Measurements from ENCODE around the gene SEMG1.

The SEMG1 gene

GRCh38 chr20:45246109-45246508 lies 39.3 kb downstream of the SEMG1 start:
- no peak overlapping the region for H3K4me3 Mint-ChIP-seq
- no peak for DNase-seq (ENCODE audit: low spot score)
- H3K27me3 Mint-ChIP-seq (ENCODE audit: low read depth), result peaks cover 82% of the 10 kb centered on the region
- no peaks in the 10 kb centered on the region for H3K36me3 Mint-ChIP-seq (ENCODE audit: low read depth)
- H3K9me3 Mint-ChIP-seq, result no peaks in the 10 kb centered on the region
- H3K4me1 Mint-ChIP-seq (ENCODE audit: low read depth), result no peaks in the 10 kb centered on the region
- H3K27ac Mint-ChIP-seq, result no peak overlapping the region

DNA sequence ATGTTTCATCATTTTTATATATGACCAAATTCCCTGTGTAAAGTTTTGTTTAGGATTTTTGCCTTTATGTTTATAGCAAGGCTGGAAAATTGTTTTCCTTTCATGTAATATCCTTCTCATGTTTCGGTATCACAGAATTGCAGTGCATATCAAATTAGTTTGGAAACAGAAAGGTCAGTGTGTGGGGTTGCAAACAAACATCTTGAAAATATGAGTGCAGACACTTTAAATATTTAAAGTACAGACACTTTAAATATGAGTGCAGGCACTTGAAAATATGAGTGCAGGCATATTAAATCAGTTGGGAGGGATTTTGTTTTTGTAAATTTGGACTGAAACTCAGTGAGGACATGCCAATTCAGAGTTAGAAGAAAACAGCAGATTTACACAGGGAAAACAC lies 41.0 kb downstream of the SEMG1 start:
- Mint-ChIP-seq H3K4me1 (ENCODE audit: low read depth) (no peaks in the 10 kb centered on the region), H3K9me3 (no peaks in the 10 kb centered on the region), H3K4me3 (no peak overlapping the region), H3K27ac (no peak overlapping the region), H3K27me3 (ENCODE audit: low read depth) (peaks cover 83% of the 10 kb centered on the region), H3K36me3 (ENCODE audit: low read depth) (no peaks in the 10 kb centered on the region)
- DNase-seq (ENCODE audit: low spot score), result no peak

DNA sequence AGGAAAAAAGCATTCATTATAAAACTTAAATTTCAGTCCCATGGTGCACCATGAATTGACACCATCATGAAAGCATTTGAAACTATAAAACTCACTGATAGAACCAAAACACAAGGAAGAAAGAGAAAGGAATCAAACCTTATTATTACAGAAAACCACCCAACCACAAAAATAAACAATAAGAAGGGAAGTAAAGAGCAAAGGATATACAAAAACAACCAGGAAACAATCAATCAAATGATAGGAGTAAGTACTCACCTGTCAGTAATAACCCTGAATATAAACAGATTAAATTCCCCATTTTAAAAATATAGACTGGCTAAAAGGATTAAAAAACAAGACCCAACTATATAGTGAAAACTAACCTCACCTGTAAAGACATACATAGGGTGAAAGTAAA lies 41.8 kb downstream of the SEMG1 start:
- no peak for DNase-seq (ENCODE audit: low spot score)
- H3K4me1 Mint-ChIP-seq (ENCODE audit: low read depth), result no peaks in the 10 kb centered on the region
- no peak overlapping the region for H3K27ac Mint-ChIP-seq
- no peak overlapping the region for H3K4me3 Mint-ChIP-seq
- H3K9me3 Mint-ChIP-seq, result no peaks in the 10 kb centered on the region
- H3K27me3 Mint-ChIP-seq (ENCODE audit: low read depth), result peaks cover 81% of the 10 kb centered on the region
- no peaks in the 10 kb centered on the region for H3K36me3 Mint-ChIP-seq (ENCODE audit: low read depth)

- no peaks in the 10 kb centered on the region for H3K36me3 Mint-ChIP-seq (ENCODE audit: low read depth)
- H3K27ac Mint-ChIP-seq, result no peak overlapping the region
- no peaks in the 10 kb centered on the region for H3K9me3 Mint-ChIP-seq
- peaks cover 64% of the 10 kb centered on the region for H3K27me3 Mint-ChIP-seq (ENCODE audit: low read depth)
- DNase-seq (ENCODE audit: low spot score), result no peak
- no peaks in the 10 kb centered on the region for H3K4me1 Mint-ChIP-seq (ENCODE audit: low read depth)
- H3K4me3 Mint-ChIP-seq, result no peak overlapping the region
These were observed 45.2 kb downstream of the SEMG1 start for GRCh38 chr20:45251884-45252560.

DNA sequence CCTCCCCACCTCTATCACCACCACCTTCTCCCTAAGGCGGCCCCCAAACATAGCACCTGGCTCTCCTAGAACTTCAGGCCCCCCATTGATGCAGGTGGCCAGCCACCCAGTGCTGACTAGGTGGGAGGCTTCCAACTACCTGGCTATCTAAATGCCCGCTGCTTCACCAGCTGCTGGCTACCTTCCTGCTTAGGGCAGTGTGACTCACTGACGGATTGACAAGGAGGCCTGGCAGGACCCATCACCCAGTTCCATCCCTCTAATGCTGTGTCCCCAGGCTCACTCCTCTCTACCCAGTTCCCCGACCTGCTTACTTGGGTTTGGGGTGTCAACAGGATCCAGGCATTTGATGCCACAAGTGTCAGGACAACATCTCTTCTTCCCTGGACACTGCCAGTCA lies 46.4 kb downstream of the SEMG1 start:
- H3K27me3 Mint-ChIP-seq (ENCODE audit: low read depth), result peaks cover 52% of the 10 kb centered on the region
- no peak for DNase-seq (ENCODE audit: low spot score)
- H3K4me3 Mint-ChIP-seq, result no peak overlapping the region
- no peaks in the 10 kb centered on the region for H3K9me3 Mint-ChIP-seq
- H3K36me3 Mint-ChIP-seq (ENCODE audit: low read depth), result no peaks in the 10 kb centered on the region
- H3K27ac Mint-ChIP-seq, result no peak overlapping the region
- no peaks in the 10 kb centered on the region for H3K4me1 Mint-ChIP-seq (ENCODE audit: low read depth)

DNA sequence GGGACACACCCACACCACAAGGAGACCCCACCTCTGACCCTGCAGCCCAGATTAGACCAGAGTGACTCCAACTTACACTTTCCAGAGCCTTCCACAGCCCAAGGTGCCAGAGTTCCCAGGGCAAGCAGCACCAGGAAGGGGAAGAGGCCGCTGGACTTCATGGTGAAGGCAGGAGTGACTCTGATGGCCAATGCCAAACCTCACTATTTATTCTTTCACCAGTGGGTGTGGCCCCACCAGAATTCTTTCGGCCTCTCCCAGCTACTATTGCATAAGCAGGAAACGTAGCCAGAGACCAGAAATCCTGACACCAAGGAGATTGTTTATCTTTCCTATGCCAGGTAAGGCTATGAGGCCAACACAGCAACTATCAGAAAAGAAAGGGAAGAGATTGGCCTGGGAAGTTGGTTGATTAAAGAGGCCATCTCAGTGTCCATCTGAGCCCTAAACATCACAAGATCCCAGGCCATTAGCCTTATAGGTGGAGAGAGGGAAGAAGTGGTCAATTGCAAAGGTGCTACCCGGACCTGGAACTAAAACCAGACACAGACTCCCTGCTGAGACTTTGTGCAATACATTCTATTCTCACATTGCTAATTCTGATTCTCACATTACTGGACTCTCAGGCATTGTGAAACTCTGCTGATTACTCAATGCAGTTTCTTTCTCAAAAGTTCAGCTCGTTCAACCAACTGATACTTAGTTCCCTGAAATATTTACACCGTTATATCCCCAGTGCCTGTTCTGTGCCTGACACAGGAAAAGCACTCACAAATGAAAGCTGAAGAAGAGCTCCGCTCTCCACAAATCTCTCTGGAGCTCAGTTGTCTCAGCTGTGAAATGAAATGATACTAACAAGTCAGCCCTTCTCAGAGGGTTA lies 47.8 kb downstream of the SEMG1 start, which contains the start of gene SLPI:
Gene SLPI, minus strand, starts transcription at position 182 of the 880 bp plus-strand sequence. Its CDS starts 21 bp downstream, at position 161.
- Mint-ChIP-seq H3K27me3 (ENCODE audit: low read depth) (peaks cover 47% of the 10 kb centered on the region), H3K36me3 (ENCODE audit: low read depth) (no peaks in the 10 kb centered on the region), H3K9me3 (no peaks in the 10 kb centered on the region), H3K4me1 (ENCODE audit: low read depth) (no peaks in the 10 kb centered on the region), H3K4me3 (no peak within 1 kb of the TSS), H3K27ac (no peak within 1 kb of the TSS)
- no peak for DNase-seq (ENCODE audit: low spot score)

DNA sequence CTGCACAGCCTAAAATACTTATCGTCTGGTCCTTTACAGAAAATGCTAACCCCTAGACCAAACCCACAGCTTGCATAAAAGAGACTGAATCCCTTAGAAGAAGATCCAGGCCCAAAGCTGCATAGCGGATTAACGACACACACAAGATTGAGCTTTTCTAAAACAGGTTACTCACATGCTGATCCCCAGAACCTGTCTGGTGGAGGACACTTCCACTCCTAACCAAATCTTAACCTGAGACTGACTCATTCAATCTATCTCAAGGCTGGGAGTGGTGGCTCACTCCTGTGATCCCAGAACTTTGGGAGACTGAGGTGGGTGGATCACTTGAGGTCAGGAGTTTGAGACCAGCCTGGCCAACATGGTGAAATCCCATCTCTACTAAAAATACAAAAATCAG lies 50.3 kb downstream of the SEMG1 start:
- no peaks in the 10 kb centered on the region for H3K9me3 Mint-ChIP-seq
- H3K36me3 Mint-ChIP-seq (ENCODE audit: low read depth), result no peaks in the 10 kb centered on the region
- H3K4me1 Mint-ChIP-seq (ENCODE audit: low read depth), result no peaks in the 10 kb centered on the region
- peaks cover 32% of the 10 kb centered on the region for H3K27me3 Mint-ChIP-seq (ENCODE audit: low read depth)
- H3K27ac Mint-ChIP-seq, result no peak overlapping the region
- no peak for DNase-seq (ENCODE audit: low spot score)
- no peak overlapping the region for H3K4me3 Mint-ChIP-seq

DNA sequence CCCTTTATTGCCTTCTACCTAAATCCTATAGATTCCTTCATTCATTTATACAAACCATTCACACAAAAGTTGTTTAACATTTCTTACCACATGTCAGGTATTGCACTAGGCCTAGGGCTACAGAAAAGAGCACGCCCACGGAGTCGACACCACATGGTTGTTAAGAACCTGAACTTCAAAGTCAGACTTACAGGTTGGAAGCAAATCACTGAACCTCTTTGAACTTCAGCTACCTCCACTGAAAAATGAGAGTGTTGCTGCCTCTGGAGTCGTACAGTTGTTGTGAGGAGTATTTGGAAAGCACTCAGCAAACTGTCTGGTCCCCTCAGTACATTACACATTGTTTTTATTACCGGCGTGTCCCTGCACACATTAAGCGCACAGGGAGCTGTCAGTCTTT lies 50.9 kb downstream of the SEMG1 start:
- Mint-ChIP-seq H3K4me1 (ENCODE audit: low read depth) (no peaks in the 10 kb centered on the region), H3K27ac (no peak overlapping the region), H3K9me3 (no peaks in the 10 kb centered on the region), H3K4me3 (no peak overlapping the region), H3K27me3 (ENCODE audit: low read depth) (peaks cover 27% of the 10 kb centered on the region), H3K36me3 (ENCODE audit: low read depth) (no peaks in the 10 kb centered on the region)
- DNase-seq (ENCODE audit: low spot score), result no peak

- H3K36me3 Mint-ChIP-seq (ENCODE audit: low read depth), result no peaks in the 10 kb centered on the region
- H3K4me1 Mint-ChIP-seq (ENCODE audit: low read depth), result no peaks in the 10 kb centered on the region
- no peaks in the 10 kb centered on the region for H3K9me3 Mint-ChIP-seq
- H3K27me3 Mint-ChIP-seq (ENCODE audit: low read depth), result peaks cover 28% of the 10 kb centered on the region
- no peak for DNase-seq (ENCODE audit: low spot score)
- no peak overlapping the region for H3K27ac Mint-ChIP-seq
- no peak overlapping the region for H3K4me3 Mint-ChIP-seq
These were observed 51.4 kb downstream of the SEMG1 start for GRCh38 chr20:45258259-45258658.

DNA sequence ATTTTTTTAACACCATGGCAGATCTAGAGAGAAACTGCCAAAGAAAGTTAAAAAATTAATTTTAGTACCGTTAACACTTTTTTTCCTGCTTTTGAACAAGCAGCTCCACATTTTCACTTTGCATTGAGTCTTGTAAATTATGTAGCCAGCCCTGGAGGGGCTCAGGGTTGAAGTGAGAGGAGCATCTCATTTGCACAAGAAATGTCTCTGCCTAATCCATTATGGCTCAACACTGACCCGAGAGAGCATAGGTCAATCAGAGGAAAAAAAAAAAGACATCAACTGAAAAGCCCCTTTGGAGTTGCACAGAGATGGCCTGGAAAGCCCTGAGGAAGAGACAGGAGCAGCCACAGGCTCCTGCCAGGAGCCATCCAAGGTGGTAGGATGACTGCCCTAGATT lies 51.8 kb downstream of the SEMG1 start:
- Mint-ChIP-seq H3K4me1 (ENCODE audit: low read depth) (no peaks in the 10 kb centered on the region), H3K27me3 (ENCODE audit: low read depth) (peaks cover 24% of the 10 kb centered on the region), H3K4me3 (no peak overlapping the region), H3K36me3 (ENCODE audit: low read depth) (no peaks in the 10 kb centered on the region), H3K9me3 (no peaks in the 10 kb centered on the region), H3K27ac (no peak overlapping the region)
- no peak for DNase-seq (ENCODE audit: low spot score)
